ENCODE results near the gene ALPG. TPM values are rescaled to one million over a fixed set of nuclear protein-coding genes. Genes with fewer than 3 reads are reported as not detected.
"Not testable (repeated sequence)": the region's sequence is repeated elsewhere in the genome, so short reads cannot be mapped to it uniquely, and the experiment has no call there.

ALPG gene
- total RNA-seq, 3 donors from 2014 or later (not counting 1 experiment from before 2014, with no cell fraction given) = not detected

DNA sequence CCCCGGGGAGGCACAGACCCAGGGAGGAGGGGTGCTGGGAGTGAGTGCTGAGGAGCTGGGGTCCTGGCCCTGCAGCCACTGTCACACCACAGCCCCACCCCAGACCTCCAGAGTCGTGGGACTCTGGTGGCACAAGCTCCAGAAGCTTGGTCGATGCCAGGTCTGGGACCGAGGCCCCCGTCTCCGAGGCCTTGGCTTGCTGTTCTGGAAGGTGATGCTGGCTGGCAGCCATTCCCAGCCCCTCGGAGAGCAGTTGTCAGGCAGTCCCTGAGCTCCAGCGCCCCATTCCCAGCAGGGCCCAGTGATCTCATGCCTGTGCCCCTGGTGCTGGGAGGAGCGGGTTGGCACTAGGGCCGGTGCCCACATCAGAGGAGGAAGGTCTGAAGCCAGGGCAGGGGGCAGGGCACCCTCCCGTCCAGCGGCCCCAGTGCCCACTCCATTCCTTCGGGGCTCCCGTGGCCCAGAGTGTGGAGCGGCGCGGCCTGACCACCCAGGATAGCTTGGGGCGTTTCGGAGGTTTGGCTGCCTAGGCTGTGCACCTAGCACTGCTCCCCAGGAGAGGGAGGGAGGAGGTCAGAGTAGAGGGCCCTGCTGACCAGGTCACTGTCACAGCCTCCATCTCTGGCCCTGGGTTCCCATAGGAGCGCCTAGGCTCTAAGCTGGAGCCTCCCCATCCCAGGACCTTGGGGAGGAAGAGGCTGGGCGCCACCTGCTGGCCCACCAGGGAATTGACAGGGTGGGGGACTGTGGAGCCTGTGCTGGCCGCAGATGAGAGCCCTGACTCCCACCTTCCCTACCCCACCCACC, 32.5 kb downstream of the ALPG start:
- H3K9me3 ChIP-seq (ENCODE audit: control insufficient read depth, insufficient read depth, low read length) = no peaks in the 10 kb centered on the region
- Mint-ChIP-seq H3K36me3 (no peaks in the 10 kb centered on the region), H3K4me1 (peaks cover 0 to 11% of the 10 kb centered on the region in 2 donors), H3K9me3 (no peaks in the 10 kb centered on the region), H3K27ac (no peak overlapping the region), H3K4me3 (no peak overlapping the region), H3K27me3 (ENCODE audit: low read depth in 2 of 2) (no peaks in the 10 kb centered on the region)
- H3K4me3 ChIP-seq (ENCODE audit: low read length) = no peak overlapping the region
- no peaks in the 10 kb centered on the region for H3K27me3 ChIP-seq (ENCODE audit: control insufficient read depth, insufficient read depth, low read length)
- DNase-seq = peak in 1 of 2 donors; percentile 36
- intact Hi-C loops (cut with micrococcal nuclease) = no loop called here
- H3K36me3 ChIP-seq (ENCODE audit: control insufficient read depth, insufficient read depth, low read length) = no peaks in the 10 kb centered on the region
- ATAC-seq = peak in 2 of 3 donors; percentile 51
- H3K27ac ChIP-seq (ENCODE audit: low read length) = no peak overlapping the region
- WGBS (ENCODE audit: insufficient coverage) = 84% methylated on average over 18 of the region's 22 CpGs
- H3K4me1 ChIP-seq (ENCODE audit: control insufficient read depth, insufficient read depth, low read length) = peaks cover 11% of the 10 kb centered on the region
- TF ChIP-seq, protein P1, sequence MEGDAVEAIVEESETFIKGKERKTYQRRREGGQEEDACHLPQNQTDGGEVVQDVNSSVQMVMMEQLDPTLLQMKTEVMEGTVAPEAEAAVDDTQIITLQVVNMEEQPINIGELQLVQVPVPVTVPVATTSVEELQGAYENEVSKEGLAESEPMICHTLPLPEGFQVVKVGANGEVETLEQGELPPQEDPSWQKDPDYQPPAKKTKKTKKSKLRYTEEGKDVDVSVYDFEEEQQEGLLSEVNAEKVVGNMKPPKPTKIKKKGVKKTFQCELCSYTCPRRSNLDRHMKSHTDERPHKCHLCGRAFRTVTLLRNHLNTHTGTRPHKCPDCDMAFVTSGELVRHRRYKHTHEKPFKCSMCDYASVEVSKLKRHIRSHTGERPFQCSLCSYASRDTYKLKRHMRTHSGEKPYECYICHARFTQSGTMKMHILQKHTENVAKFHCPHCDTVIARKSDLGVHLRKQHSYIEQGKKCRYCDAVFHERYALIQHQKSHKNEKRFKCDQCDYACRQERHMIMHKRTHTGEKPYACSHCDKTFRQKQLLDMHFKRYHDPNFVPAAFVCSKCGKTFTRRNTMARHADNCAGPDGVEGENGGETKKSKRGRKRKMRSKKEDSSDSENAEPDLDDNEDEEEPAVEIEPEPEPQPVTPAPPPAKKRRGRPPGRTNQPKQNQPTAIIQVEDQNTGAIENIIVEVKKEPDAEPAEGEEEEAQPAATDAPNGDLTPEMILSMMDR (IDR thresholded peaks at IDR 0.05) = peak; percentile 61

DNA sequence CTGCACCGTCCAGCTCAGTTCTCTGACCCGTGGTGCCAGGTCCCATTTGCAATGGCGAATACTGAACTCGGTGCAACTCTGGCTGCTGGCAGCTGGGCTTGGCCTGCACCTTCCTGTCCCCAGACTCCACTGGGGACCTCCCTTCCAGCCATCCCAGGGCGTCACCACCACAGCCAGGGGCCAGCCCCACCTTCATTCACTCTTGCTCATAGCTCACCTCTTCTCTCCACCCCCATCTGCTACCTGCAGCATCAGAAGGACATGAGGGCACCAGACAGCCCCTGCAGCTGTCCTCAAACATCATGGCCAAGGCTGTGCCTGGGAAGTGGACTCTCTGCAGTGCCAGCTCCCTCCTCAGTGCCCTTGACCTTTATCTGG, 33.1 kb downstream of the ALPG start:
- Histone ChIP-seq H3K4me1 (ENCODE audit: control insufficient read depth, insufficient read depth, low read length) (peaks cover 11% of the 10 kb centered on the region), H3K27ac (ENCODE audit: low read length) (no peak overlapping the region), H3K4me3 (ENCODE audit: low read length) (no peak overlapping the region), H3K36me3 (ENCODE audit: control insufficient read depth, insufficient read depth, low read length) (no peaks in the 10 kb centered on the region), H3K27me3 (ENCODE audit: control insufficient read depth, insufficient read depth, low read length) (no peaks in the 10 kb centered on the region), H3K9me3 (ENCODE audit: control insufficient read depth, insufficient read depth, low read length) (no peaks in the 10 kb centered on the region)
- intact Hi-C loops (cut with micrococcal nuclease) = loop anchor here (1.0 to 5.0 kb wide), 4 partner anchors 112 to 587 kb away; partner anchors contain the start of gene NPPC
- H3K4me1 Mint-ChIP-seq = peaks cover 0 to 11% of the 10 kb centered on the region in 2 donors
- no peaks in the 10 kb centered on the region for H3K9me3 Mint-ChIP-seq
- 33% methylated on average over 4 of the region's 5 CpGs for WGBS (ENCODE audit: insufficient coverage)
- TF ChIP-seq, protein P1 (IDR thresholded peaks at IDR 0.05) = peak; percentile 49
- ATAC-seq (no peak), DNase-seq (peak in 1 of 2 donors; percentile 24)
- H3K27ac Mint-ChIP-seq = no peak overlapping the region
- no peak overlapping the region for H3K4me3 Mint-ChIP-seq
- no peaks in the 10 kb centered on the region for H3K36me3 Mint-ChIP-seq
- no peaks in the 10 kb centered on the region for H3K27me3 Mint-ChIP-seq (ENCODE audit: low read depth in 2 of 2)

GRCh38 chr2:232440220-232441018, 33.8 kb downstream of the ALPG start:
- 19% methylated on average over 15 of the region's 16 CpGs for WGBS (ENCODE audit: insufficient coverage)
- intact Hi-C loops (cut with micrococcal nuclease) = loop anchor here (1.0 to 5.0 kb wide), 4 partner anchors 113 to 588 kb away; partner anchors contain the start of gene NPPC
- not testable (repeated sequence) for H3K36me3 ChIP-seq (ENCODE audit: control insufficient read depth, insufficient read depth, low read length)

More at GRCh38 chr2:232440220-232441018, 33.8 kb downstream of the ALPG start:
- not testable (repeated sequence) for H3K27me3 Mint-ChIP-seq (ENCODE audit: low read depth in 2 of 2); H3K4me3 ChIP-seq (ENCODE audit: low read length); H3K9me3 Mint-ChIP-seq; H3K27ac Mint-ChIP-seq; H3K36me3 Mint-ChIP-seq; H3K27ac ChIP-seq (ENCODE audit: low read length); H3K9me3 ChIP-seq (ENCODE audit: control insufficient read depth, insufficient read depth, low read length); H3K27me3 ChIP-seq (ENCODE audit: control insufficient read depth, insufficient read depth, low read length)
- peaks cover 11% of the 10 kb centered on the region for H3K4me1 ChIP-seq (ENCODE audit: control insufficient read depth, insufficient read depth, low read length)
- DNase-seq (peak; percentile 84 to 91), ATAC-seq (peak; percentile 87 to 95 (median 93))
- Mint-ChIP-seq H3K4me3 (peak overlapping the region; percentile 47), H3K4me1 (peaks cover 0 to 11% of the 10 kb centered on the region in 2 donors)
- TF ChIP-seq, protein P1 (IDR thresholded peaks at IDR 0.05) = peak; percentile 72
